Transverse colon (tissue), 4 donors: Measurements from ENCODE around the gene METTL18. TPM values are rescaled to one million over a fixed set of nuclear protein-coding genes. Genes with fewer than 3 reads are reported as not detected.

ENCODE experiments used
- DNase-seq: peaks from one replicate; pipeline ENCODE4 v3.0.0-alpha.2; 2019
- H3K27ac ChIP-seq, 4 donors: fragments of 200-600 bp; sonication (generic); 2 replicates each; pipeline ENCODE4 v1.5.1; 2016 to 2018; ENCODE audit warnings: inconsistent platforms in 4 of 4
- H3K27me3 ChIP-seq: fragments of 200-600 bp; sonication (generic); 2 replicates; pipeline ENCODE4 v1.5.1; 2017; ENCODE audit warnings: inconsistent platforms
- H3K36me3 ChIP-seq, 4 donors: fragments of 200-600 bp; sonication (generic); 2 replicates each; pipeline ENCODE4 v1.5.1; 2017 to 2019; ENCODE audit warnings: inconsistent platforms in 4 of 4
- H3K4me1 ChIP-seq, 4 donors: fragments of 200-600 bp; sonication (generic); 2 replicates each; pipeline ENCODE4 v1.5.1; 2017 to 2020; ENCODE audit warnings: inconsistent platforms in 4 of 4
- H3K4me3 ChIP-seq, 4 donors: fragments of 200-600 bp; sonication (generic); 1 replicate in 1 of 4; 2 replicates in 3 of 4; pipeline versions ENCODE4 v1.5.1 to v1.6.1; 2017 to 2019; ENCODE audit warnings: inconsistent platforms in 4 of 4
- H3K9me3 ChIP-seq, 2 donors: fragments of 200-600 bp; sonication (generic); 2 replicates each; pipeline ENCODE4 v1.5.1; 2017 to 2019; ENCODE audit warnings: inconsistent platforms in 2 of 2
- EP300 ChIP-seq: sonication (generic); formaldehyde crosslinking; IDR thresholded peaks from one replicate; pipeline ENCODE4 v1.6.1; 2017; ENCODE audit warnings: antibody characterized with exemption, low read depth
- POLR2A ChIP-seq: fragments of 450-650 bp; IDR thresholded peaks from one replicate; pipeline ENCODE4 v1.6.1; 2016; ENCODE audit warnings: antibody characterized with exemption, mild to moderate bottlenecking, moderate library complexity
- POLR2AphosphoS5 ChIP-seq, 3 donors: sonication (generic); formaldehyde crosslinking; IDR thresholded peaks; one replicate each; pipeline ENCODE4 v1.6.1; 2016; ENCODE audit warnings: antibody characterized with exemption in 3 of 3
- WGBS, 2 donors: methylation state at CpG; one replicate each; pipeline ENCODE4 v1.1.5; 2018; ENCODE audit warnings: low coverage in 1 of 2; 5-methylcytosine and 5-hydroxymethylcytosine counted together
- in situ Hi-C, 4 donors: fragments of 200-750 bp; cut with MboI; loops; one replicate each; pipeline versions ENCODE4 v1.15.0 to v1.15.1; 2017; ENCODE audit warnings: low sequenced_read_pairs in 3 of 4, low pct_ligation_motif_present in 1 of 4, low pct_unique_long_range_greater_than_20kb in 1 of 4
- intact Hi-C: fragments of 100-400 bp; cut with DNase I; formaldehyde crosslinking; loops from one replicate; pipeline ENCODE4 v1.15.1; 2023; ENCODE audit warnings: low total_unique reads
- total RNA-seq, 4 donors: library from RNA; depleted of rRNA; stranded (reverse); fragments of >200 nt; gene quantifications; one replicate each; pipeline ENCODE4 v1.1.0, GENCODE V29; 2016
- TF ChIP-seq, protein P1 (sequence below), 5 experiments: fragments of 200-600 bp in 3 of 5; fragments of 450-650 bp in 2 of 5; sonication (generic) in 3 of 5; IDR thresholded peaks; 1 replicate in 2 of 5; 2 replicates in 3 of 5; pipeline ENCODE4 v1.5.1; 2016 to 2017; ENCODE audit warnings: antibody characterized with exemption in 5 of 5, inconsistent platforms in 3 of 5, mild to moderate bottlenecking in 2 of 5, moderate library complexity in 1 of 5

The METTL18 gene
- total RNA-seq, 4 donors from 2014 or later = 6.3 to 6.8 TPM; not detected in 2

DNA sequence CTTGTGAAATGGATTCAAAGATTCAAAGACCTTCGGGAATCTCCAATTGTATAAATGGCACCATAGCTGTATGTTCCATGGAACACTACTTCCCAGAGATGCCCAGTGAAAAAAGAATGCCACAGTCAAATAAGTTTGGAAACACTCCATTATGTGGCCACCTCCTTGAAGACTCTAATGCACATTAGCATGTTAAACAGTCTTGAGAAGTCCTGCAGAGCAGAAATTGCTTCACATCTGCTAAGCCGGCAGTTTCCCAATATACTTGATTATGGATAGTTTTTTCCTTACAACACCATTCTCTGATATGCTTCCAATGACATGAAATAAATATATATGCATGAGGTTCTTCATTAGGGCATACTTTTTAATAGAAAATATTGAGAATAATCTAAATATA is 48.2 kb downstream of the METTL18 start:
- intact Hi-C loops = no loop called here

DNA sequence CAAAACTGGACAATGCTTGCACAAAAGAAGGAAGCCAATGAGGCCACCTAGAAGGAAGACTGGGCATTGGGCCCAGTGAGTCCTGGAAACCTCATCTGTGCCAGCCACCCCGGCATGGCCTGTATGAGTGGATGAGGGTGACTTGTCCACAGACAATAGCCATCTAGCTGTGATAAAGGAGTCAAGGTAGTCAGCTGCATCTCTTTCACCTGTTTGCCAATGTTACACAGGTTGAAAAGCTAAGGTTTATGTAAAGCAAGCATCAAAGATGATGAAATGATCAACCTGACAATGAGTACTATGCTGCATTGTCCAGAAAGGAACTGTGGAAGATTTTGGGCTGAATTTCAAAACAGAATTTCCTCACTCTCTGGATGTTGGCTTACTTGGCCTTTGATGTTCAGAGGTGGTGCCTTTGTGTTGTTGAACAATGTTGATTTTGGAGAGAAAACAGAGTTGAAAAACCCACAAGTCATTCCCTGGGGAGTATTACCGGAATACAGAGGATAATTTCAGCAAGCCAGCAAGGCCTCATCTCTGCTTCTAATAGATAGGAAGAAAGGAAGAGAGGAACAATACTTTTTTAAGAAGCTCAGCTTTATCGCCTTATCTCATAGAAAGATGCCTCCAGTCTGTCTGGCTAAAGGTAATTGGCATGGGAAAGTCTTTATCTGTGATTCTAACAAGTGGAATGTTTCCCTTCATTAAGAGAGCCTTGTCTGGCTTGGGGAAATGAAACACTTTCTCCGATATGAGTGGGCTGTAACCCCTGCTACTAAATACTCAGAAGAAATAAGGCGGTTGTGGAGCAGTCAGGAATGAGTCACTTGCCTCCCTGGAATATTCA is 49.5 kb downstream of the METTL18 start:
- no peak for DNase-seq
- Histone ChIP-seq H3K4me3 (no peak overlapping the region), H3K27ac (no peak overlapping the region), H3K9me3 (no peaks in the 10 kb centered on the region), H3K4me1 (no peaks in the 10 kb centered on the region), H3K36me3 (no peaks in the 10 kb centered on the region), H3K27me3 (no peaks in the 10 kb centered on the region)
- WGBS, 2 donors = 71 to 80% methylated on average over 4 to 5 of the region's 5 CpGs
- intact Hi-C loops (no loop called here), in situ Hi-C loops (no loop called here)
- no peak for TF ChIP-seq POLR2AphosphoS5 (IDR thresholded peaks at IDR 0.05)
- TF ChIP-seq, protein P1, sequence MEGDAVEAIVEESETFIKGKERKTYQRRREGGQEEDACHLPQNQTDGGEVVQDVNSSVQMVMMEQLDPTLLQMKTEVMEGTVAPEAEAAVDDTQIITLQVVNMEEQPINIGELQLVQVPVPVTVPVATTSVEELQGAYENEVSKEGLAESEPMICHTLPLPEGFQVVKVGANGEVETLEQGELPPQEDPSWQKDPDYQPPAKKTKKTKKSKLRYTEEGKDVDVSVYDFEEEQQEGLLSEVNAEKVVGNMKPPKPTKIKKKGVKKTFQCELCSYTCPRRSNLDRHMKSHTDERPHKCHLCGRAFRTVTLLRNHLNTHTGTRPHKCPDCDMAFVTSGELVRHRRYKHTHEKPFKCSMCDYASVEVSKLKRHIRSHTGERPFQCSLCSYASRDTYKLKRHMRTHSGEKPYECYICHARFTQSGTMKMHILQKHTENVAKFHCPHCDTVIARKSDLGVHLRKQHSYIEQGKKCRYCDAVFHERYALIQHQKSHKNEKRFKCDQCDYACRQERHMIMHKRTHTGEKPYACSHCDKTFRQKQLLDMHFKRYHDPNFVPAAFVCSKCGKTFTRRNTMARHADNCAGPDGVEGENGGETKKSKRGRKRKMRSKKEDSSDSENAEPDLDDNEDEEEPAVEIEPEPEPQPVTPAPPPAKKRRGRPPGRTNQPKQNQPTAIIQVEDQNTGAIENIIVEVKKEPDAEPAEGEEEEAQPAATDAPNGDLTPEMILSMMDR (IDR thresholded peaks at IDR 0.05) = no peak
- TF ChIP-seq POLR2A = no peak
- TF ChIP-seq EP300 = no peak

More for the DNA sequence above, 48.2 kb downstream of the METTL18 start:
- no peaks in the 10 kb centered on the region for H3K36me3 ChIP-seq
- no peaks in the 10 kb centered on the region for H3K4me1 ChIP-seq
- in situ Hi-C loops = no loop called here
- H3K4me3 ChIP-seq = no peak overlapping the region
- H3K27ac ChIP-seq = no peak overlapping the region
- TF ChIP-seq POLR2A (no peak), POLR2AphosphoS5 (IDR thresholded peaks at IDR 0.05) (no peak), EP300 (no peak)
- TF ChIP-seq, protein P1 (IDR thresholded peaks at IDR 0.05) = no peak
- no peaks in the 10 kb centered on the region for H3K27me3 ChIP-seq
- no peaks in the 10 kb centered on the region for H3K9me3 ChIP-seq
- WGBS, 2 donors = 91 to 94% methylated on average over 2 of the region's 2 CpGs
- DNase-seq = no peak

Other genes starting within 250 kb of the METTL18 start
- under 1 TPM in 3 of 4 donors, not detected in 1; 0.32 to 0.82 (median 0.37) TPM for gene F5, start 208.4 kb downstream of the METTL18 start, total RNA-seq
- 1 to 10 TPM; 1.8 to 4.9 (median 2.2) TPM for gene SELP, start 164.8 kb downstream of the METTL18 start, total RNA-seq
- gene SELL, start 83.3 kb downstream of the METTL18 start, total RNA-seq = 1 to 10 TPM in 2 of 4 donors, under 1 TPM in 1, not detected in 1; 0.55 to 6.4 (median 2.9) TPM
- gene SELE, start 60.8 kb downstream of the METTL18 start, total RNA-seq = under 1 TPM in 2 of 4 donors, not detected in 2; 0.14 to 0.16 TPM
- gene SCYL3, start 99.0 kb upstream of the METTL18 start, total RNA-seq = 10 to 100 TPM; 12.3 to 42.3 (median 25.1) TPM